H9 (cell line): Measurements from ENCODE around the gene TRIM44. TPM values are rescaled to one million over a fixed set of nuclear protein-coding genes. Genes with fewer than 3 reads are reported as not detected.

Experiments
- DNase-seq: peaks from one replicate; pipeline ENCODE4 v3.0.0-alpha.2; 2017
- H2AFZ ChIP-seq: one replicate; pipeline ENCODE4 v1.6.1; 2013; ENCODE audit warnings: mild to moderate bottlenecking, low read length, control low read depth, moderate library complexity
- H2AK5ac ChIP-seq: 2 replicates; pipeline ENCODE4 v1.6.1; 2013; ENCODE audit warnings: low read length, control low read depth, mixed read lengths; ENCODE audit not compliant: insufficient read length
- H2BK120ac ChIP-seq: one replicate; pipeline ENCODE4 v1.6.1; 2013; ENCODE audit warnings: low read depth, mild to moderate bottlenecking, low read length, control low read depth, inconsistent platforms; ENCODE audit not compliant: poor library complexity, severe bottlenecking
- H2BK12ac ChIP-seq: 2 replicates; pipeline ENCODE4 v1.6.1; 2013; ENCODE audit warnings: low read length, control low read depth, mixed read lengths, low read depth; ENCODE audit not compliant: insufficient read length
- H2BK15ac ChIP-seq: 2 replicates; pipeline ENCODE4 v1.6.1; 2013; ENCODE audit warnings: low read depth, low read length, control low read depth
- H2BK20ac ChIP-seq: one replicate; pipeline ENCODE4 v1.6.1; 2013; ENCODE audit warnings: low read depth, mild to moderate bottlenecking, low read length, control low read depth, inconsistent platforms; ENCODE audit not compliant: poor library complexity, severe bottlenecking
- H2BK5ac ChIP-seq: 2 replicates; pipeline ENCODE4 v1.6.1; 2013; ENCODE audit warnings: low read length, control low read depth, mixed read lengths; ENCODE audit not compliant: insufficient read length
- H3K14ac ChIP-seq: 2 replicates; pipeline ENCODE4 v1.6.1; 2013; ENCODE audit warnings: low read length, control low read depth; ENCODE audit not compliant: insufficient read depth
- H3K18ac ChIP-seq: 2 replicates; pipeline ENCODE4 v1.6.1; 2013; ENCODE audit warnings: low read depth, mild to moderate bottlenecking, mixed read lengths, low read length, control low read depth; ENCODE audit not compliant: insufficient read length
- H3K23ac ChIP-seq: 2 replicates; pipeline ENCODE4 v1.6.1; 2013; ENCODE audit warnings: low read length, control low read depth, mixed read lengths, low read depth; ENCODE audit not compliant: insufficient read length
- H3K23me2 ChIP-seq: 2 replicates; pipeline ENCODE4 v1.6.1; 2013; ENCODE audit warnings: low read depth, mild to moderate bottlenecking, mixed read lengths, low read length, control low read depth; ENCODE audit not compliant: insufficient read length, poor library complexity, severe bottlenecking
- H3K27ac ChIP-seq: 2 replicates; pipeline ENCODE4 v1.5.1; 2013; ENCODE audit warnings: low read length, control low read depth, mixed read lengths, low read depth; ENCODE audit not compliant: insufficient read length
- H3K27me3 ChIP-seq: 2 replicates; pipeline ENCODE4 v1.6.1; 2013; ENCODE audit warnings: low read length, control low read depth, inconsistent platforms; ENCODE audit not compliant: insufficient read depth
- H3K4ac ChIP-seq: 2 replicates; pipeline ENCODE4 v1.6.1; 2013; ENCODE audit warnings: low read depth, mild to moderate bottlenecking, control low read depth, inconsistent platforms, low read length, moderate library complexity
- H3K4me1 ChIP-seq: 2 replicates; pipeline ENCODE4 v1.6.1; 2013; ENCODE audit warnings: low read length, control low read depth, inconsistent platforms; ENCODE audit not compliant: insufficient read depth
- H3K4me2 ChIP-seq: 2 replicates; pipeline ENCODE4 v1.6.1; 2013; ENCODE audit warnings: low read length, control low read depth, mixed read lengths; ENCODE audit not compliant: insufficient read length, insufficient read depth
- H3K56ac ChIP-seq: 2 replicates; pipeline ENCODE4 v1.6.1; 2013; ENCODE audit warnings: low read depth, mild to moderate bottlenecking, mixed read lengths, low read length, control low read depth; ENCODE audit not compliant: insufficient read length
- H3K79me1 ChIP-seq: 2 replicates; pipeline ENCODE4 v1.6.1; 2013; ENCODE audit warnings: low read depth, mild to moderate bottlenecking, moderate library complexity, low read length, control low read depth, inconsistent platforms; ENCODE audit not compliant: insufficient read depth, poor library complexity, severe bottlenecking
- H3K79me2 ChIP-seq: 2 replicates; pipeline ENCODE4 v1.6.1; 2013; ENCODE audit warnings: low read length, control low read depth, inconsistent platforms; ENCODE audit not compliant: insufficient read depth
- H3K9ac ChIP-seq: 2 replicates; pipeline ENCODE4 v1.6.1; 2013; ENCODE audit warnings: low read length, control low read depth, mixed read lengths; ENCODE audit not compliant: insufficient read length; ENCODE audit errors: extremely low read depth
- H3K9me3 ChIP-seq: one replicate; pipeline ENCODE4 v1.6.1; 2013; ENCODE audit warnings: low read depth, low read length, inconsistent platforms; ENCODE audit not compliant: control insufficient read depth
- H3T11ph ChIP-seq: one replicate; pipeline ENCODE4 v1.6.1; 2013; ENCODE audit warnings: mild to moderate bottlenecking, low read length, control low read depth, inconsistent platforms
- H4K20me1 ChIP-seq: one replicate; pipeline ENCODE4 v1.6.1; 2013; ENCODE audit not compliant: control insufficient read depth, insufficient read length, insufficient read depth
- H4K5ac ChIP-seq: 2 replicates; pipeline ENCODE4 v1.6.1; 2013; ENCODE audit warnings: low read depth, mild to moderate bottlenecking, mixed read lengths, low read length, control low read depth; ENCODE audit not compliant: insufficient read length
- H4K8ac ChIP-seq: replicated peaks from 2 replicates; pipeline ENCODE4 v1.6.1; 2013; ENCODE audit warnings: low read length, control low read depth, mixed read lengths, low read depth; ENCODE audit not compliant: insufficient read length
- H4K91ac ChIP-seq: 2 replicates; pipeline ENCODE4 v1.6.1; 2013; ENCODE audit warnings: low read depth, mild to moderate bottlenecking, moderate library complexity, mixed read lengths, low read length, control low read depth; ENCODE audit not compliant: insufficient read length
- H3K27ac Mint-ChIP-seq, 3 experiments: 2 replicates in 2 of 3; 3 replicates in 1 of 3; pipeline ENCODE4 v1.8.0; 2020 to 2021; ENCODE audit warnings: mixed read lengths in 3 of 3, mild to moderate bottlenecking in 1 of 3, moderate library complexity in 1 of 3
- H3K27me3 Mint-ChIP-seq: 2 replicates; pipeline ENCODE4 v1.8.0; 2021; ENCODE audit warnings: low read depth, mild to moderate bottlenecking, moderate library complexity, mixed read lengths
- H3K36me3 Mint-ChIP-seq, 3 experiments: 2 replicates in 2 of 3; 3 replicates in 1 of 3; pipeline ENCODE4 v1.8.0; 2020 to 2021; ENCODE audit warnings: low read depth in 3 of 3, mixed read lengths in 3 of 3; ENCODE audit not compliant: insufficient read depth in 1 of 3
- H3K4me1 Mint-ChIP-seq, 2 experiments: 2 replicates each; pipeline ENCODE4 v1.8.0; 2020; ENCODE audit warnings: mixed read lengths in 2 of 2
- H3K4me3 Mint-ChIP-seq, 2 experiments: 2 replicates in 1 of 2; 3 replicates in 1 of 2; pipeline ENCODE4 v1.8.0; 2020 to 2021; ENCODE audit warnings: mild to moderate bottlenecking in 2 of 2, mixed read lengths in 2 of 2, moderate library complexity in 1 of 2
- H3K9me3 Mint-ChIP-seq, 2 experiments: 2 replicates in 1 of 2; 3 replicates in 1 of 2; pipeline ENCODE4 v1.8.0; 2020; ENCODE audit warnings: mild to moderate bottlenecking in 2 of 2, mixed read lengths in 2 of 2, moderate library complexity in 1 of 2
- CTCF ChIP-seq: fragments of 200-600 bp; sonication (generic); conservative IDR thresholded peaks from 3 replicates; pipeline ENCODE4 v1.8.0; 2021; ENCODE audit warnings: antibody characterized with exemption, mild to moderate bottlenecking
- WGBS: extraction: QIAGEN DNeasy Blood & Tissue Kit; methylation state at CpG from one replicate; pipeline ENCODE4 v1.1.7; 2013; ENCODE audit warnings: missing lambda C conversion rate, low lambda C conversion rate, mixed read lengths; ENCODE audit not compliant: insufficient read length; ENCODE audit errors: extremely low coverage; 5-methylcytosine and 5-hydroxymethylcytosine counted together
- total RNA-seq: library from RNA; stranded (reverse); gene quantifications from 2 replicates; pipeline ENCODE4 v1.2.1, GENCODE V29; 2021

Gene TRIM44
- total RNA-seq, 1 experiment from 2014 or later, result 37.7 TPM

GRCh38 chr11:35798983-35799382, 136.4 kb downstream of the TRIM44 start:
- Histone ChIP-seq H3K4me1 (no peaks in the 10 kb centered on the region), H3K9me3 (no peaks in the 10 kb centered on the region), H4K5ac (no peak overlapping the region), H3K4ac (no peak overlapping the region), H3K18ac (no peak overlapping the region), H3K27ac (no peak overlapping the region), H4K20me1 (no peaks in the 10 kb centered on the region), H3T11ph (no peak overlapping the region), H3K23ac (no peak overlapping the region), H3K79me2 (no peaks in the 10 kb centered on the region), H2BK120ac (no peak overlapping the region), H4K91ac (no peak overlapping the region), H3K27me3 (no peaks in the 10 kb centered on the region), H3K4me2 (no peak overlapping the region), H2AK5ac (no peak overlapping the region), H3K56ac (no peak overlapping the region), H2BK12ac (no peak overlapping the region), H2AFZ (no peak overlapping the region), H3K9ac (no peak overlapping the region), H3K79me1 (no peaks in the 10 kb centered on the region), H2BK5ac (no peak overlapping the region), H3K14ac (no peak overlapping the region; the same call in 1 of the 2 replicates), H3K23me2 (no peaks in the 10 kb centered on the region), H2BK20ac (no peak overlapping the region), H2BK15ac (no peak overlapping the region), H4K8ac (no peak overlapping the region)
- Mint-ChIP-seq H3K9me3 (no peaks in the 10 kb centered on the region; a peak in 1 of 5 replicates), H3K27me3 (no peaks in the 10 kb centered on the region), H3K4me3 (no peak overlapping the region), H3K27ac (no peak overlapping the region), H3K4me1 (peaks cover 7 to 9% of the 10 kb centered on the region in 2 experiments; a peak in 3 of 4 replicates), H3K36me3 (peaks cover 0 to 8% (median 3%) of the 10 kb centered on the region in 3 experiments; a peak in 3 of 7 replicates)
- TF ChIP-seq CTCF, result no peak
- DNase-seq, result no peak
- no CpG with 5 or more reads among the region's 1 CpG for WGBS
